ENCODE data around the gene DLGAP1.

Gene DLGAP1

GRCh38 chr18:3914109-3914508, 541.0 kb downstream of the DLGAP1 start:
- H3K27ac ChIP-seq = no peak overlapping the region

GRCh38 chr18:3912705-3913104, 542.4 kb downstream of the DLGAP1 start:
- H3K27me3 ChIP-seq (ENCODE audit: insufficient read depth, low read depth, severe bottlenecking) = peaks cover 3% of the 10 kb centered on the region
- H3K27ac ChIP-seq = no peak overlapping the region
- H3K9me3 ChIP-seq (ENCODE audit: severe bottlenecking) = no peaks in the 10 kb centered on the region
- H3K4me3 ChIP-seq (ENCODE audit: low read depth, low read length) = no peak overlapping the region
- H3K36me3 ChIP-seq = no peaks in the 10 kb centered on the region
- no peak for TF ChIP-seq CTCF (IDR thresholded peaks at IDR 0.05; ENCODE audit: low read depth, low read length)
- DNase-seq = no peak

More at GRCh38 chr18:3914109-3914508, 541.0 kb downstream of the DLGAP1 start:
- H3K36me3 ChIP-seq = no peaks in the 10 kb centered on the region
- H3K9me3 ChIP-seq (ENCODE audit: severe bottlenecking) = no peaks in the 10 kb centered on the region
- TF ChIP-seq CTCF (IDR thresholded peaks at IDR 0.05; ENCODE audit: low read depth, low read length) = no peak
- DNase-seq = no peak
- peaks cover 7% of the 10 kb centered on the region for H3K27me3 ChIP-seq (ENCODE audit: insufficient read depth, low read depth, severe bottlenecking)
- no peak overlapping the region for H3K4me3 ChIP-seq (ENCODE audit: low read depth, low read length)

- DNase-seq = no peak
- Histone ChIP-seq H3K4me3 (ENCODE audit: low read depth, low read length) (no peak overlapping the region), H3K27me3 (ENCODE audit: insufficient read depth, low read depth, severe bottlenecking) (no peaks in the 10 kb centered on the region), H3K36me3 (no peaks in the 10 kb centered on the region), H3K27ac (no peak overlapping the region), H3K9me3 (ENCODE audit: severe bottlenecking) (no peaks in the 10 kb centered on the region)
- no peak for TF ChIP-seq CTCF (IDR thresholded peaks at IDR 0.05; ENCODE audit: low read depth, low read length)
Measured at GRCh38 chr18:3911413-3911812, 543.7 kb downstream of the DLGAP1 start.

- no peak for TF ChIP-seq CTCF (IDR thresholded peaks at IDR 0.05; ENCODE audit: low read depth, low read length)
- Histone ChIP-seq H3K4me3 (ENCODE audit: low read depth, low read length) (no peak overlapping the region), H3K9me3 (ENCODE audit: severe bottlenecking) (no peaks in the 10 kb centered on the region), H3K36me3 (no peaks in the 10 kb centered on the region), H3K27ac (no peak overlapping the region), H3K27me3 (ENCODE audit: insufficient read depth, low read depth, severe bottlenecking) (no peaks in the 10 kb centered on the region)
- no peak for DNase-seq
Measured at GRCh38 chr18:3910512-3910911, 544.6 kb downstream of the DLGAP1 start.

GRCh38 chr18:3907955-3908354, 547.2 kb downstream of the DLGAP1 start:
- H3K27ac ChIP-seq = no peak overlapping the region
- no peaks in the 10 kb centered on the region for H3K9me3 ChIP-seq (ENCODE audit: severe bottlenecking)
- no peaks in the 10 kb centered on the region for H3K36me3 ChIP-seq
- TF ChIP-seq CTCF (IDR thresholded peaks at IDR 0.05; ENCODE audit: low read depth, low read length) = no peak
- H3K27me3 ChIP-seq (ENCODE audit: insufficient read depth, low read depth, severe bottlenecking) = no peaks in the 10 kb centered on the region
- DNase-seq = no peak
- no peak overlapping the region for H3K4me3 ChIP-seq (ENCODE audit: low read depth, low read length)

- no peak overlapping the region for H3K4me3 ChIP-seq (ENCODE audit: low read depth, low read length)
- DNase-seq = no peak
- H3K27me3 ChIP-seq (ENCODE audit: insufficient read depth, low read depth, severe bottlenecking) = no peaks in the 10 kb centered on the region
- no peaks in the 10 kb centered on the region for H3K36me3 ChIP-seq
- no peak overlapping the region for H3K27ac ChIP-seq
- H3K9me3 ChIP-seq (ENCODE audit: severe bottlenecking) = no peaks in the 10 kb centered on the region
- no peak for TF ChIP-seq CTCF (IDR thresholded peaks at IDR 0.05; ENCODE audit: low read depth, low read length)
Measured at GRCh38 chr18:3906116-3906750, 548.9 kb downstream of the DLGAP1 start.

Measured in WERI-Rb-1 (cell line).